Stimulated activated naive CD4-positive, alpha-beta T cell (primary cell): ENCODE data around the gene CAMK2B.

ENCODE experiments used
- DNase-seq, 6 experiments: peaks; one replicate each; lab custom pipeline; 2025; lab: John Stamatoyannopoulos, UW

Gene CAMK2B

DNA sequence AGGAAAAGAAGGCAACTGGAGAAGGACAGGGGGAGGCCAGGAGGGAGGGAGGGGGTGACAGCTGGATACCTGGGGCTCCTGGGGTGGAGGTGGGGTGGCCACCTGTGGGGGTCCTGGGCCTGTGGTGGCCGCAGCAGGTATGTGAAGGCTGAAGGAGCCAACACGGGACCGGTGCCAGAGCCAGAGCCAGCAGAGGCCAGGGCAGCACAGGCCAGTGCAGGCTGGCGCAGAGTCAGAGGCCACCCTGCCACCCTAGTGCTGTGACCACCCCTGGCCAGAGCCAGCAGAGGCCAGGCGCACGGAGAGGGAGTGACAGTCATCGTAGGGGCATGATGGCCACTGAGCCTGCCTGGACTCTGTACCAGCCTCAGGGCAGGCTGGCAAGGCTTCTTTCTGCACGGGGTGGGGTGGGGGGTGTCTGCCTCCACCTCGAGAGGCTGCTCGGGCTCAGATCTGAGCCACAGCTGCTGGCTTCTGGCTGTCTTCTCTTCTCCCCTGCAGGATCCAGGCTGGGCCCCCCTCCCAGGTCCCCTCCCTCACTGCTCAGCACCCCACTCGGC lies 95.8 kb downstream of the CAMK2B start:
- no peak for DNase-seq

DNA sequence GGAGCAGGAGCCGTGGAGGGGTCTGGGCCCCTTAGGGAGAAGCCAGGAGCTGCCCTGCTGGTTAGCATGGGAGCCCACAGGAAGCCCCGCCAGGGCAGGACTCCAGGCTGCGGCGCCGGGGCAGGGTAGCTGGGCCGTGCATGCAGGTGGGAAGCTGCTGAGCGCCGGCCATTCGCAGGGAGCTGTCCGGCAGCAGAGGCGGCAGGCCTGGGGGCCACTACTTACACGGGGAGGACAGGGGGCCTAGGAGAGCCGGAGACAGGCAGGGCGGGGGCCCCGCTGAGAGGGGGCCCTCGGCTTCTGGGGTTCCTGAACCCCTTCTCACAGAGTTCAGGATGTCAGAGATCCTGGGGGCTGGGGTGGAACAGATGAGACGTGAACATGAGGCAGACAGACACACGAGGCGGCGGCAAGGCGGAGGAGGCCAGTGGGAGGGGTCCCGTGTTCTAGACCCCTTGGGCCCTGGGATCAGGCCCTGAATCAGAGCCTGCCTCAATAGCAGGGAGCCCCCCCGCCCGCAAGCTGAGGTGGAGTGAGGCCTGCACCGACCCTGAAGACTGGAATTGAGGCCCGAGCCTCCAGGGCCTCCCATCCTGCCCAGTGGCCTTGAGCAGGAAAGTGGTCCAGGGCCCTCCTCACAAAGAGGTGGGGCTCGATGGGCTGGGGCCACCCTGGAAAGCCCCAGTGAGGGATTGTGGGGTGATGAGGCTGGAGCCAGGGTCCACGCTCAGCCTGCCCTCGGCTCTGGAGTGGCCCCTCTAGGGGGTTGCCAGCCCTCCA lies 96.6 kb downstream of the CAMK2B start:
- DNase-seq = no peak

- DNase-seq = no peak
These were observed 97.5 kb downstream of the CAMK2B start for GRCh38 chr7:44227911-44228310.

- DNase-seq = no peak
These were observed 99.0 kb downstream of the CAMK2B start for GRCh38 chr7:44226396-44226753.

DNA sequence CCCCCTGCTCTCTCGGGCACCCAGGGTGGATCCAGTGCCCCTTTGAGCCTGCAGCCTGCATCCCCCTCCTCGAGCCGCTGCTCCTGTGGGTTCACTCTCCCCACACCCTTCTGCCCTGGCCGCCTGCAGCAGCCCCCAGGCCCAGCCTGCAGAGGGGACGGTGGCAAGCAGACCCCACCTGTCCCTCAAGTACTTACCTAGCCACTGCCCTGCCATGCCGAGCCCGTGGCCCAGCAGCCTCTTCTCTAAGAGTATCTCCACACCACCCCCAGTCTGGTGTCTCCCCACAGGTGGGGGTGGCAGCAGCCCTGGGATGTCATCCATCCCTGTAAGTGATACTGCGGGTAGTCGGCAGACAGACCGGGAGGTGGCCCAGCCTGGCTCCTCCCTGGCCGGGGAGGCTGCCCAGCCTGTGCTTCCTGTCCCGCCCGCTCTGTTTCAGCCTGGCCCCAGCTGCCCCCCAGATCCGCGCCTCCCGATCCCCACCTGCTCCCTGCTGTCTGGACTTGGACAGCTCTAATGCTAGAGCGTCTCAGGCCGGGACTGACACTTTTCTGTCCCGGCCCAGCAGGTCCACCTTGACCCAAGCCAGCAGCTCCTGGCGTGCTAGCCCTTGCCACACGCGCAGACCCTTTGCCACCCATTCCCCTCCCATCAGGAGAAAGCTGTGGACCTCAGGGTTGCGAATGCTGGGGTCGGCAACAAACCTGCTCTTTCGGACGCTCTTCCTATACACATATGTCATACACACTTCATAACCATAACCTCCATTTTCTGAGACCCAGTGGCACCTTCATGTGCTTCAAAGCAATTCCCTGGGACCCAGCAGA lies 99.6 kb downstream of the CAMK2B start:
- no peak for DNase-seq

DNA sequence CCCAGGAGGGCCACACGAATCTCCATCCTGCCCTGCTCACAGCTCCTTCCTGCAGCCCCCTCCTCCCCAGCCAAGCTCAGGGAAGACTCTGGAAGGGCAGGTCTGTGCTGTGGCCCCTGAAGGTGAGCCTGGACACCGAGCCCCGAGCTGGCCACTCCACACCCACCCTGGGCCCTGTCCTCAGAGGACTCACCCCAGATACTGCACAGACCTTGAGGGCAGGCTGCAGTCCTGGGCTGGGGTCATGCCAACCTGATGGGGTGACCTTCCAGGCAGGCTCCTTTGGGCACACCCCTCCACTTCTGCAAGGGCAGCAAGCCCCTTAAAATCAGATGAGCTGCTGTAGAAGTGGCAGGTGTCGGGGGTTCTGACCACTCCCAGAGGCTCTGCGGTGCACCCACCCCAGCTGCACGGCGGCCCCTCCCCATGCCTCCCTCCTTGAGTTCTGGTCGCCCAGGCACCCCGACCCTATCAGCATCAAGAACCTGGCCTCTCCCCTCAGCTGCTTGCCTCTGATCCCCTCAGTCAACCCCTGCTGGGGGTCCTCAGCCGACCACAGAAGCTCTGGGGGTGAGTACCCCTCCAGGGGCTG lies 100.3 kb downstream of the CAMK2B start:
- DNase-seq = no peak

DNA sequence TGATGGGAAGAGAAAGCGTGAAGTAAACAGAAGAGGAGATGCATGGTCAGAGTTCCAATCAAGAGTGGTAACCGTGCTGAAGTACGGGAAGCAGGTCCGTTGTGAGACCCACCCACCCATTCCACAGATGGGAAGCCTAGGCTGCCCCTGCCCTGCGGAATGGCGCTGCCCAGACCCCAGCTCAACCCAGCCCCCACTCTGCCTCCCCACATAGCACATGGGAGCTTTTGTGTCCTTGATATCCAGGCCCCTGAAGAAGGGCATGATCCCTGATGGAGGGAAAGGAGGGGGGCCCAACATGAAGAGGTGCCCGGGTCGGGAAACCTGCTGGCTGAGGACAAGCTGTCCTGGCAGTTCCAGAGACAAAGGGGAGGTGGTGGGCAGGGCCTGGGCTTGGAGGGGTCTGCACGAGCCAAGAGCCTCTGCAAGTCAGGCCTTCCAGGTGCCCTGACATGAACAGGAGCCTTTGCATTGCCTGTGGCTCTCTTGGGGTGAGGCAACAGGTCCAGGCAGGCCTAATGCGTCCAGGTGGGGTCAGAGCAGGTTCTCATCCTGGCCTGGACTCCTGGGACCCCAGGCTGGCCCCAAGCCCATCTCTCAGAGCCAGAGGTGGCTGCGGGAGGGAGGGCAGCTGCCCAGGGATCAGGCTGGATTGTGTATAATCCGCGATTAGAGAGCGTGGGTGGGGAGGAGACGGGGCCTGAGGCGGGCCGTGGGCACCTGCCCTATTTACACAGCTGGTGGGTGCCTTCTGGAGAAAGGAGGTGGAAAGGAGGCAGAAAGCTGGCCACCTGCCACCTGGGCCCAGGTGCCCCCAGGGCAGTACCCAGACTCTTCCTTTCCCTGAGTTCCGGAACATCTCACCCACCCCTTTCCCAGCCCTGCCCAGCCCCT lies 101.1 kb downstream of the CAMK2B start:
- no peak for DNase-seq

GRCh38 chr7:44223362-44224079 lies 101.9 kb downstream of the CAMK2B start:
- DNase-seq = no peak

DNA sequence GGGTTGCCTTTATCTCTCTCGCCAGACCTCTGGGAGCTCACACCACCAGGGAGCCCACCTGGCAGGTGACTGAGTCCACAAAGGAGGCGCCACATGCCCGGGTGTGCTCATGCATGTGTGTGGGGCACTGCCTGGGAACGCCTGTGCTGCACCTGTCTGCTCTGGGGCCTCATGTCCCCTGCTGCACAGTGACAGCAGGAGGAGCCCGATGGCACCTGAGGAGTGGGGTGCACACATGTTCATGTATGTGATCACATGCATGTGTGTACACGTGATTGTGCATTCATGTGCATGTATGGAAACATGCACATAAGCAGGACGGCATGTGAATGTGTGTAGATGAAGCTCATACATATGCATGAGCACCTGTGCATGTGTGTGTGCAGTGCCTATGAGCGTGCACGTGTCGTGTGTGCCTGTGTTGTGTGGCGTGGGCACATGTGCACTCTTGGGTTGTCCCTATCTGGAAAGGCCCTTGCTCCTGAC lies 102.6 kb downstream of the CAMK2B start:
- no peak for DNase-seq

DNA sequence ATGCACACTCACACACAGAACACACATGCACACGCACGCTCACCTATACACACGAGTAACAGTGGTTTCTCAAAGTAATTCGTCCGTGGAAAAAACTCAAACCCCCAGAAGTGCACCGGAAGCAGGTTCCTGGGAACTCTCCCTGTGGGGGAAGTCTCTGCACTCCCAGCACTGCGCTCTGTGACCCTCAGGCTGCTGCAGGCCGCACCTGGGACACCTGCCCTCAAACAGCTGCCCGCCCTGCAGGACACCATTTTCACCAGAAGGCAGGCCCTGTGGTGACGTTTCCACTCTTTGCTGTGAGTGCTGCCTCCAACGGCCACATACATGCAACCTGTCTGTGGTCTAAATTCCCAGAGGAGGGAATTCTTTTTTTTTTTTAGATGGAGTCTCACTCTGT lies 103.3 kb downstream of the CAMK2B start:
- no peak for DNase-seq

DNA sequence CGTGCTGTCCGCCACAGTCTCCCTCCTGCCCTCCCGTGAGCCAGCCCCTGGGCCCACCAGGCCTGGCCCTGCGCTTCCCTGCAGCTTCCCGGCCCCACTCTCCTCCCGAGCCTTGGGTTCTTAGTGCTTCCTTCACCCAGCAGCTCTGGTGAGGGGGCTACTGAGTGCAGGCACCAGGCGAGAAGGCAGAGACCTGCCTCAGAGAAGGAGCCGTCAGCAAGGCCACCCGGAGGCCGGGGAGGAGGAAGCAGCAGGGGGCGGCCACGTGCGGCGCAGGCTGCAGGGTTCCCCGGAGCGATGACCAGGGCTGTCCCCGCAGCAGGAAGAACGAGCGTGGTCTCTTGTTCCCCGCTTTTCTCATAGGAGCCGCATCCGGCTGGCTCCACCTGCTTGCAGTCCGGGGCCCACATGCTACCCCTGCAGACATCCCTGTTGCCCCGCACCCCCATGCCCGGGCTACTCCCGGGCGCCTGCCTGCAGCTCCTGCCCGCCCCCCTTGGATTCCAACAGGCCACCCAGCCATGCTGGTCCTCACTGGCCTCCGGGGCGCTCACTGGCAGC lies 104.1 kb downstream of the CAMK2B start:
- DNase-seq = no peak

DNA sequence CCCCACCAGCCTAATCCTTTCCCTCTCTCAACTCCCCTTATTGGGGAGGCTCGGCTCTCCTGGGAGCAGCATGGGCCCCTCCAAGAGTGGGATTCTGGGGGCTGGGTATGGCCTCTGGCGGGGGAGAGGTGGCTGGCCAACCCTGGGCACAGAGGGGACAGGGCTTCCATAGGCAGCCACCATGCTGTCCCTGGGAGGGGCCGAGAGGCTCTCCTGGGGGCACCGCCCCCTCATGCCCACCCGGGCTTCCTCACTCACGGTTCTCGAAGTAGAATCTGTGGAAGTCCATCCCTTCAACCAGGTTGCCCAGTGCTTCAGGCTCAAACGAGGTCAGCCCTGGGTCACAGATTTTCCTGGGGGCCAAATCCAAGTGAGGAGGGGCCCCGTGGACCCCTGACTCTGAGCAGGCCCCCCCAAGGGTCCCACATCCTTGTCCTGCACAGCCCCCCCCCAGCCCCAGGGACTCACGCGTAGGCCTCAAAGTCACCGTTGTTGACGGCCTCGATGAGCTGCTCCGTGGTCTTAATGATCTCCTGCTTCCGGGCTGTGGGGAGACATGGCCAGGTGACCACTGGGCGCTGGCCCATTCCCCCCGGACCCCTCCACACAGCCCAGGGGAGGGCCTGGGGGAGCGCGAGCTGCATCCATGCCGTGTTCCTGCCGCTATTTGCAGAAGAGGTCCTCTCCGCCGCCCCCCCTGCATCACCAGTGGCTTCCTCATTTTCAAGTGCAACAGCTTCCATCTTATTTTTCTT lies 104.9 kb downstream of the CAMK2B start:
- DNase-seq = no peak

DNA sequence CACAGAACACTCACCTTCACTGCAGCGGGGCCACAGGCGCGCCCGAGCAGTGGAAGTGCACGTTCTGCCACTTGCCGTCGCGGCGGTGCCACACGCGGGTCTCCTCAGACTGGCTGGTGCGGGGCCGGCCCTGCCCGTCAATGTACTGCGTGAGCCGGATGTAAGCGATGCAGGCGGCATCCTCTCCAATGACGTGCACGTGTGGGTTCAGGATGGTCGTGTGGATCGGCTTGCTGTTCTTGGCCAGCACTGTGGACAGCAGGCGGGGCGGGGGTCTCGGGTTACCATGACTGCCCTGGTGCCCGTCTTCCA lies 105.4 kb downstream of the CAMK2B start:
- DNase-seq = no peak

GRCh38 chr7:44219371-44220045 lies 105.9 kb downstream of the CAMK2B start:
- no peak for DNase-seq

GRCh38 chr7:44218418-44219201 lies 106.8 kb downstream of the CAMK2B start:
- DNase-seq = no peak

GRCh38 chr7:44217852-44218402 lies 107.5 kb downstream of the CAMK2B start:
- DNase-seq = no peak

DNA sequence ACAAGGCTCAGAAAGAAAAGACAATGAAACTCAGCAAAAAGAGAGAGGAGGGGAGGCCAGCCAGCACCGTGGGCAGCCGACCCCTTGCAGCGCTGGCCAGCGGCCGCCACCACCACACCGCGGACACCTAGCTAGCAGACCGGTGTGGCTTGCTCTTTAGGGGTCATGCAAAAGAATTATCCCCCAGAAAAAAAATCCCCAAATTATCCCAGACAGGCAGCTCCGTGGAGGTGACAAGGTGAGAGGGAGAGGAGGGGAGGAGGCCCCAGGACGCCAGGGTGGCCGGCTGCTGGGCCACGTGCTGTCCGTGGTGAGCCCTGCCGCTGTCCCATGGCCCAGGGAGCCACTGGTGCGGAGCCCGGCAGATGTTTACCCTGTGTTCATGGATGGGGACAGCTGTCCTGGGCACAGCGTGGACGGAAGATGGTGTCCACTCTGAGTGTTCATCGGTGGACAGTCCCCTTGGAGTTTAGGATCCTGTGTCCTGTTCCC lies 108.1 kb downstream of the CAMK2B start:
- no peak for DNase-seq
